Left renal pelvis (tissue), 4 donors: ENCODE data around the gene ANKRD13D. TPM values are rescaled to one million over a fixed set of nuclear protein-coding genes. Genes with fewer than 3 reads are reported as not detected.

Experiments
- DNase-seq, 4 donors: peaks; one replicate each; pipeline ENCODE4 v3.0.0-alpha.2; 2013; ENCODE audit warnings: low read depth in 4 of 4, low spot score in 3 of 4
- polyA plus RNA-seq, 4 donors: library from polyadenylated mRNA; unstranded; fragments of 120-200 nt; gene quantifications; one replicate each; pipeline ENCODE4 v1.2.1, GENCODE V29; 2013; ENCODE audit not compliant: insufficient read length in 4 of 4

ANKRD13D gene
- polyA plus RNA-seq, 4 donors: 20.2 to 60.0 (median 30.1) TPM

GRCh38 chr11:67261640-67261945 lies 27.5 kb upstream of the ANKRD13D start:
- DNase-seq: no peak

- DNase-seq: no peak
Measured at GRCh38 chr11:67261946-67262681, 27.0 kb upstream of the ANKRD13D start.

GRCh38 chr11:67262731-67263675 lies 26.1 kb upstream of the ANKRD13D start:
- DNase-seq: no peak

- no peak for DNase-seq
Measured at GRCh38 chr11:67264260-67264659, 24.8 kb upstream of the ANKRD13D start.

GRCh38 chr11:67264877-67265632 lies 24.0 kb upstream of the ANKRD13D start:
- no peak for DNase-seq

- DNase-seq: no peak
Measured at GRCh38 chr11:67265633-67266448, 23.3 kb upstream of the ANKRD13D start.

GRCh38 chr11:67266449-67267187 lies 22.5 kb upstream of the ANKRD13D start, which contains the start of gene GRK2:
TSS of gene GRK2 (plus strand) at chr11:67266473. CDS start at chr11:67266700, 227 bp downstream.
- no peak for DNase-seq

- DNase-seq: no peak
Measured at GRCh38 chr11:67267188-67268080, 21.7 kb upstream of the ANKRD13D start.

GRCh38 chr11:67268081-67268961 lies 20.8 kb upstream of the ANKRD13D start:
- DNase-seq: no peak

- no peak for DNase-seq
Measured at GRCh38 chr11:67268962-67269268, 20.2 kb upstream of the ANKRD13D start.

- no peak for DNase-seq
Measured at GRCh38 chr11:67269401-67270255, 19.5 kb upstream of the ANKRD13D start.

GRCh38 chr11:67270256-67271204 lies 18.6 kb upstream of the ANKRD13D start:
- DNase-seq: no peak

- no peak for DNase-seq
Measured at GRCh38 chr11:67271205-67271540, 17.9 kb upstream of the ANKRD13D start.

GRCh38 chr11:67271541-67272284 lies 17.4 kb upstream of the ANKRD13D start:
- DNase-seq: no peak
